ENCODE measurements around the gene FAM221B. TPM values are rescaled to one million over a fixed set of nuclear protein-coding genes. Genes with fewer than 3 reads are reported as not detected.

Gene FAM221B
- polyA plus RNA-seq, 1 experiment: not detected

GRCh38 chr9:35842795-35843194, 14.3 kb upstream of the FAM221B start:
- no peak for DNase-seq (ENCODE audit: low read depth)
- Histone ChIP-seq H3K4me3 (ENCODE audit: low read depth, low read length) (no peak overlapping the region), H3K36me3 (ENCODE audit: control insufficient read depth, insufficient read depth, low read length) (peaks cover 4% of the 10 kb centered on the region), H3K27me3 (ENCODE audit: control insufficient read depth, insufficient read depth, low read length) (no peaks in the 10 kb centered on the region)
- no peak for TF ChIP-seq CTCF (IDR thresholded peaks at IDR 0.05; ENCODE audit: insufficient read depth, low read depth, low read length)
- ChIA-PET POLR2A (no interaction called here), CTCF (interaction anchor here (1.4 to 1.8 kb wide), 2 partner anchors 9 to 16 kb away, joined by 5 read pairs; no protein-coding TSS in a partner anchor)

- no peak for DNase-seq (ENCODE audit: low read depth)
- POLR2A ChIA-PET: no interaction called here
- Histone ChIP-seq H3K36me3 (ENCODE audit: control insufficient read depth, insufficient read depth, low read length) (peaks cover 4% of the 10 kb centered on the region), H3K27me3 (ENCODE audit: control insufficient read depth, insufficient read depth, low read length) (no peaks in the 10 kb centered on the region), H3K4me3 (ENCODE audit: low read depth, low read length) (no peak overlapping the region)
- CTCF ChIA-PET: interaction anchor here (0.6 to 1.8 kb wide), 6 partner anchors 8 to 1654 kb away, joined by 3 to 5 read pairs (median 4); no protein-coding TSS in a partner anchor
- TF ChIP-seq CTCF (IDR thresholded peaks at IDR 0.05; ENCODE audit: insufficient read depth, low read depth, low read length): no peak
Measured at GRCh38 chr9:35842020-35842745, 13.7 kb upstream of the FAM221B start.

- no peak for DNase-seq (ENCODE audit: low read depth)
- no peaks in the 10 kb centered on the region for H3K27me3 ChIP-seq (ENCODE audit: control insufficient read depth, insufficient read depth, low read length)
- no peak overlapping the region for H3K4me3 ChIP-seq (ENCODE audit: low read depth, low read length)
- peaks cover 3% of the 10 kb centered on the region for H3K36me3 ChIP-seq (ENCODE audit: control insufficient read depth, insufficient read depth, low read length)
- CTCF ChIA-PET: interaction anchor here (0.6 to 1.8 kb wide), 6 partner anchors 9 to 1653 kb away, joined by 3 to 5 read pairs (median 4); no protein-coding TSS in a partner anchor
- POLR2A ChIA-PET: no interaction called here
- no peak for TF ChIP-seq CTCF (IDR thresholded peaks at IDR 0.05; ENCODE audit: insufficient read depth, low read depth, low read length)
Measured at GRCh38 chr9:35841645-35841900, 13.0 kb upstream of the FAM221B start.

- ChIA-PET CTCF (interaction anchor here (0.6 to 1.8 kb wide), 6 partner anchors 9 to 1653 kb away, joined by 3 to 5 read pairs (median 4); no protein-coding TSS in a partner anchor), POLR2A (no interaction called here)
Measured at GRCh38 chr9:35840881-35841644, 12.5 kb upstream of the FAM221B start.

More at GRCh38 chr9:35840881-35841644, 12.5 kb upstream of the FAM221B start:
- TF ChIP-seq CTCF (IDR thresholded peaks at IDR 0.05; ENCODE audit: insufficient read depth, low read depth, low read length): no peak
- peaks cover 2% of the 10 kb centered on the region; the same call in 1 of the 2 replicates for H3K36me3 ChIP-seq (ENCODE audit: control insufficient read depth, insufficient read depth, low read length)
- H3K27me3 ChIP-seq (ENCODE audit: control insufficient read depth, insufficient read depth, low read length): no peaks in the 10 kb centered on the region
- no peak overlapping the region for H3K4me3 ChIP-seq (ENCODE audit: low read depth, low read length)
- no peak for DNase-seq (ENCODE audit: low read depth)
